GM04503 (cell line): ENCODE data around the gene FAM13A.
"Not testable (repeated sequence)": the region's sequence is repeated elsewhere in the genome, so short reads cannot be mapped to it uniquely, and the experiment has no call there.

Source experiments
- DNase-seq: peaks from one replicate; pipeline ENCODE4 v3.0.0-alpha.2; 2012; ENCODE audit warnings: low read depth

Gene FAM13A

DNA sequence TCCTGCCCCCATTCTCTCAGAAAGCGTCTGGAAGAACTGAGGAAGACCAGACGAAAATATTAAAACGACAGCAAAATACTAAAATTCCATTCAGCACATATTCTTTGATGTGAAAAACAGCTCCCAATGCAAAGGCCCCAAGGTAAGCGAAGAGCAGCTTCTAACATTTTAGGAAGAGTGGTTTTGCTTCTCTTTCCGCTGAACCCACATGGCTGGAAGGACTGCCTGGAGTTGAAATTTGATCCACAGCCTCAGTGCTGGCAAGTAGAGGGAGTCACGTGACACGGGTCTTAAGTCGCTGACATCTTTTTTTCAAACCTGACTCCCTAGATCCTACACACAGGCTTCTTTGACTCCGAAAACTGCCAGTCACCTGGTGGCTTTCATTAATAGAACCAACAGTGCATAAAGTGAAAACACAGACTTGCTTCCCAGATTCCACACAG is at the start of gene FAM13A:
TSS of gene FAM13A (minus strand) at position 233 of the 446 bp plus-strand sequence. CDS start at position 12, 221 bp downstream.
- peak; percentile 72 for DNase-seq

DNA sequence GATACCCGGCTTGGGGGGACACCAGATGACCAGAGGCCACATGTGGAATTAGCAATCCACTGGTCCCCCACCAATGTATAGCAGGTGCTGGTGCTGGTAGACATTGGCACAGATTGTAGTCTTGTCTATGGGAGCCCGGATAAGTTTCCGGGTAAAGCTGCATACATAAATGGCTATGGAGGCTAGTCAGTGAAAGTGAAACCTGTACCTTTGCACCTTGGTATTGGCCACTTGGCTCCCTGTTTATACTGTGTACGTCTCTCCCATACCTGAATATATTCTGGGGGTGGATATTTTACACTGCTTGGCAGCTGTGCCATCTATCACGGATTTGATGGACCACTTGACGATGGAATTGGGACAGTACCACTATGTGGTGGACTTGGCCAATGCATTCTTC is 48.7 kb upstream of the FAM13A start:
- no peak for DNase-seq

GRCh38 chr4:89101256-89102161 is 44.5 kb upstream of the FAM13A start:
- DNase-seq: no peak

GRCh38 chr4:89100853-89101252 is 43.9 kb upstream of the FAM13A start:
- no peak for DNase-seq

- no peak for DNase-seq
Observed at GRCh38 chr4:89099471-89099870, 42.5 kb upstream of the FAM13A start.

- no peak for DNase-seq
Observed at GRCh38 chr4:89099034-89099433, 42.0 kb upstream of the FAM13A start.

GRCh38 chr4:89078300-89078699 is 21.3 kb upstream of the FAM13A start:
- DNase-seq: no peak

- no peak for DNase-seq
Observed at GRCh38 chr4:89077761-89078160, 20.8 kb upstream of the FAM13A start.

DNA sequence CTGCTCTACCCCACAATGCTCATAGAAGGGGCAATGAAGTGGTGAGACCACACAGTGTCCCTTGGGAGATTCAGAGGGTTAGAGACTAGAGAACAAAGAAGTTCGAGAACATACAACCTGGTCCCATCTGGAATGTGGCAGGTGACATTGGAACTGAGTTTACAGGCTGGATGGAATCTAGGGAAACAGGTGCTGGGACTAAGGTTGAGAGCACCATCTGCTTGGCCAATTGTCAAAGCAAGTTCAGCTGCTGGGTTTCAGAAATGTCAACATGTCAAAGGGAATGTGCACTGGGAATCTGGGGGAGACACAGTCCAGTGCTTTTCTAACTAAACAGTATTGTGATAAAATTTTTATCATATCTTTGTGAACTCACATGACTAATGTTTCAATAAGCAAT is 15.9 kb upstream of the FAM13A start:
- no peak for DNase-seq

GRCh38 chr4:89071311-89071710 is 14.3 kb upstream of the FAM13A start:
- no peak for DNase-seq

DNA sequence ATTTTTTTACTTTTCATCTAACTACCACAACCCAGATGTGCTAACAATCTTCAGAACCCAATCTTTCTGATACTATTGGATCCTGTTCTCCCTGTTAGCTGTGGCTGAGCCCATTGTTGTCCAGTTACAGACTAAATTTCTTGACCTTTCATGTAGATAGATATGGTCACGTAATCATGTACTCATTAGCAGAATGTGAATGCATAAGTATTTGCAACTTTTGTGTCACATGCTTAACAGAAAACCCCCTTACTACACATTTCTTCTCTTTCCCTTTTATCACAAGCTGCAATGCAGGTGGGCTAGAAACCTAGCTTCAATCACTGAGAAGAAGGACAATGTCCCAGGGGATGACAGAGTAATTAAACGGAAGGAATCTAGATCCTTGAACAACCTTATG is 13.1 kb upstream of the FAM13A start:
- DNase-seq: no peak

GRCh38 chr4:89069481-89069880 is 12.5 kb upstream of the FAM13A start:
- no peak for DNase-seq

- DNase-seq: peak; percentile 12
Observed at GRCh38 chr4:89067417-89067816, 10.4 kb upstream of the FAM13A start.

DNA sequence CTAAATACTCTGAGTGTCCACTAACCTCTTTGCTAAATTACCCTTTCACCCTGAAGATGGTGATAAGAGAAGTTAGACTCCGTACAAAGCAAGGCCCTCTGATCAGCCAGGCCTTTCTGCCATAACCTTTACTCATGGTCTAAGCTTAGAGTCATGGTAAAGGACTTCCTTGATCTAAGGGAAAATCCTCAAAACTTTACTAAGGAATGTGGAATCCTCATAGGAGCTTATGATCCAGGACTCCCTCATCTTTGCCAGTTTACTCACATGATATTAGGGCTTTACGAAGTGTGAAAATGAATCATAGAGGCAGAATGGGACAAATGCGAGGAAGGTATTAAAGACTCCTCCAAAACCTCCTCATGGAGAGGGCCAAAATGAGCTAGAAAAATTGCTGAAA is 7.9 kb upstream of the FAM13A start:
- peak; percentile 25 for DNase-seq

DNA sequence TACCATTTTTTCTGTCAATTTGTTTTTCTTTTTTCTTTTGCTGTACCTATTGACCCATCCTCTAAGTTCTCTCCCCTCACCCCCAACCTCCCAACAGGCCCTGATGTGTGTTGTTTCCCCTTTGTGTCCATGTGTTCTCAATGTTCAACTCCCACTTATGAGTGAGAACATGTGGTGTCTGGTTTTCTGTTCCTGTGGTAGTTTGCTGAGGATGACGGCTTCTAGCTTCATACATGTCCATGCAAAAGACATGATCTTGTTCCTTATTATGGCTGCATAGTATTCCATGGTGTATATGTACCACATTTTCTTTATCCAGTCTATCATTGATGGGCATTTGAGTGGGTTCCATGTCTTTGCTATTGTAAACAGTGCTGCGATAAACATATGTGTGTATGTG is 859 bp upstream of the FAM13A start:
- DNase-seq: not testable (repeated sequence)

GRCh38 chr4:89056292-89056952 is 563 bp downstream of the FAM13A start:
- no peak for DNase-seq

DNA sequence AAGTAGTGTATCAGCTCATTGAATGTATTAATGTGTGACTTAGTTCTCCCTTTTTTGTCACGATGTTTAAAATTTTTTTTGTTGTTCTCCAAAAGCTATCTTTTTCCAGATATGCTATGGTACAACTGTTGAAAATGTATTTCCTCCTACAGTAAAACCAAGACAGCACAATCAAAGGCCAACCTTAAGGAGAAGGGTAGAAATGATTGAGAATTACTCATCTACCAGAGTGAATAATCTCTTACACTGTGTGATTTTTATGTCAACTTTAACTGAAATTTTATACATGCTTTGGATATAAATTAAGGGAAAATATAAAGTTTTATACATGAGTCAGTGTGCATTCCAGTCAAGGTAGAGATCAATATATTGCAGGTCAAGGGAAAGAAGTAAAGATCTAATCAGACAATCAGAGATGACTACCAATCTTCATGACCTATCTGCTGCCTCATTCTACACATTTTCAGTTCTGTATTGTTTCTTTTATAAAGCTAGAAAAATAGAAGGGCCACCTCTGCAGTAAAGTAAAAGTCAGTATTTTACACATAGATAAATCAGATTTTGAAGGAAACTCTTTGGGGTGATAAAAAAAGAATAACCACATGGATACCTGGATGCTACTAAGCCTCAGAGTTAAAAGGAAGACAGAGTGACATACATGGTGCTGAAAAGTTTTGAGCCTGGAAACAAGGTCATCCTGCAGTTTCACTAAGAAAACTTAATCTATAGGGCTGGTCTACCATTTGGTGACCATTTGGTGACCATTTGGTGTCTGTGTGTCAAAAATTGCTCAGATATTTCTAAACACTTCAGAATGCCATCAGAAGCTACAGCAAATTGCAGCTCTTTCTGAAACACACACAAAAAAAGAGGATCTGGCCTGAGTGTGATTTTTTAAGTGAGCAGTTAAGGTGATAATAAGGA is 1.6 kb downstream of the FAM13A start:
- DNase-seq: no peak

- no peak for DNase-seq
Observed at GRCh38 chr4:89054627-89055026, 2.4 kb downstream of the FAM13A start.

GRCh38 chr4:89049853-89050252 is 7.1 kb downstream of the FAM13A start:
- DNase-seq: no peak

- DNase-seq: no peak
Observed at GRCh38 chr4:89048906-89049601, 7.9 kb downstream of the FAM13A start.

DNA sequence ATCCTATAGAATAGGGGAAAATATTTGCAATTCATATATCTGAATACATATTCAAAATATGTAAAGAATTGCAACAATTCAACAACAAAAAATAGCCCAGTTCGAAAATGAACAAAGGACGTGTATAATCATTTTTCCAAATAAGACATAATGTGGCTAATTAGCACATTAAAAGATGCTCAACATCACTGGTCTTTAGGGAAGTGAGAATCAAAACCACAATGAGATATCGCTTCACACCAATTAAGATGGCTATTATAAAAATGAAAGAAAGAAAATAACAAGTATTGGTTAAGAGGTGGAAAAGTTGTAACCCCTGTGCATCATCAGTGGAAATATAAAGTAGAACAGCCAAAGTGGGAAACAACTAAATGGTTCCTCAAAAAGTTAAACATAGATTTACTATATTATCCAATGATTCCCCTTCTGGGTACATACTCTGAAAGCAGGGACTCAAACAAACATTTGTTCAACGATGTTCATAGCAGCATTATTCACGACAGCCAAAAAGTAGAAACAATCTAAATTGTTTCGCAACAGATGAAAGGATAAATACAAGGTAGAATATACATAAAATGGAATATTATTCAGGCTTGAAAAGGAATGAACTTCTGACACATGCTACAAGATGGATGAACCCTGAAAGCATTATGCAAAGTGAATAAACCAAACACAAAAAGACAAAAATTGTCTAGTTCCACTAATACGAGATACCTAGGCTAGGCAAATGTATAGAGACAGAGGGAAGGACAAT is 12.7 kb downstream of the FAM13A start:
- no peak for DNase-seq
